GM12892 (cell line): ENCODE data around the gene CMIP.

ENCODE experiments used
- POLR2AphosphoS5 ChIP-seq: IDR thresholded peaks from 2 replicates; pipeline ENCODE4 v1.6.1; 2011; ENCODE audit warnings: low read depth, low read length, control low read depth
- TAF1 ChIP-seq: IDR thresholded peaks from 2 replicates; pipeline ENCODE4 v1.6.1; 2011; ENCODE audit warnings: low read depth, mild to moderate bottlenecking, control low read depth, low read length, borderline replicate concordance

GRCh38 chr16:81645925-81646324 lies 201.3 kb downstream of the CMIP start:
- TF ChIP-seq POLR2AphosphoS5 (no peak), TAF1 (no peak)
